ENCODE measurements around the gene HMGB1.

- TF ChIP-seq CTCF (IDR thresholded peaks at IDR 0.05; ENCODE audit: extremely low read depth in 1 of 2, insufficient read depth in 1 of 2, low read depth in 1 of 2, low read length in 2 of 2) (no peak), POLR2A (IDR thresholded peaks at IDR 0.05; ENCODE audit: low read depth, low read length) (no peak), FOS (IDR thresholded peaks at IDR 0.05; ENCODE audit: borderline replicate concordance, insufficient read depth, low read length) (peak; percentile 99), POLR2AphosphoS5 (IDR thresholded peaks at IDR 0.05; ENCODE audit: insufficient read depth, low read depth, low read length) (no peak), MYC (IDR thresholded peaks at IDR 0.05; ENCODE audit: low read depth, low read length) (no peak), EZH2 (IDR thresholded peaks at IDR 0.05; ENCODE audit: borderline replicate concordance, low read depth, low read length, severe bottlenecking) (no peak), GATA2 (IDR thresholded peaks at IDR 0.05; ENCODE audit: insufficient read depth, insufficient read length, low read depth, low read length) (no peak), JUN (IDR thresholded peaks at IDR 0.05; ENCODE audit: borderline replicate concordance, insufficient read depth, insufficient read length, low read depth) (peak; percentile 99), MAX (IDR thresholded peaks at IDR 0.05; ENCODE audit: insufficient read depth, insufficient read length) (no peak)
These were observed 35.7 kb downstream of the HMGB1 start for GRCh38 chr13:30429721-30430694.

All from endothelial cell of umbilical vein (primary cell).